ENCODE results near the gene RELT. TPM values are rescaled to one million over a fixed set of nuclear protein-coding genes. Genes with fewer than 3 reads are reported as not detected.

Gene RELT
- total RNA-seq, 2 experiments from 2014 or later, result 18.5 to 18.9 TPM

GRCh38 chr11:73365352-73366264 is 10.6 kb upstream of the RELT start:
- peaks cover 22% of the 10 kb centered on the region for H3K4me1 Mint-ChIP-seq (ENCODE audit: low read depth)
- H3K36me3 Mint-ChIP-seq, result no peaks in the 10 kb centered on the region
- ChIA-PET POLR2A (interaction anchor here (0.7 kb wide), 1 partner anchor 232 kb away, joined by 5 read pairs; the partner anchor contains the start of gene FAM168A), CTCF (interaction anchor here (6.4 kb wide), 1 partner anchor 15 kb away, joined by 57 read pairs; no protein-coding TSS in a partner anchor)
- peak overlapping the region; percentile 34 for H3K27ac Mint-ChIP-seq
- intact Hi-C loops (cut with micrococcal nuclease), result no loop called here
- DNase-seq, result no peak
- H3K9me3 Mint-ChIP-seq, result no peaks in the 10 kb centered on the region
- H3K4me3 Mint-ChIP-seq, result peak overlapping the region; percentile 13
- H3K27me3 Mint-ChIP-seq, result no peaks in the 10 kb centered on the region

GRCh38 chr11:73366265-73366610 is 10.0 kb upstream of the RELT start:
- DNase-seq, result peak; percentile 37

DNA sequence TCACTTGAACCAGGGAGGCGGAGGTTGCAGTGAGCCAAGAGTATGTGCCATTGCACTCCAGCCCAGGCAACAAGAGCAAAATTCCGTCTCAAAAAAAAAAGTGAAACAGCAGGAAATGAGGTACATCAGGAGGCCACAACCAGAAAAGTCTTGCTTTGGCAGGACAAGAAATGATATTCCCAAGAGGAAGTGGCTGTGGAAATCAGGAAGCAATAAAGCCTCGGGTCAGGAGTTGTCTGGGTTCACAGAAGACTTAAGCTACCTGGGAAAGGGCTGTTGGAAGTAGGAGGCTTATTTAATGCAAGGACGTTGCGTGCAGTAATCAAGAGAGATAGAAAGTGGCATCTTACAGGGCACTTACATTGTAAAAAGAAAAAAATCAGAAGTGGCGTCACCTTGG is 9.2 kb upstream of the RELT start:
- Mint-ChIP-seq H3K27me3 (no peaks in the 10 kb centered on the region), H3K4me3 (no peak overlapping the region), H3K4me1 (ENCODE audit: low read depth) (peaks cover 22% of the 10 kb centered on the region), H3K36me3 (no peaks in the 10 kb centered on the region), H3K27ac (no peak overlapping the region), H3K9me3 (no peaks in the 10 kb centered on the region)
- no peak for DNase-seq
- intact Hi-C loops (cut with micrococcal nuclease), result no loop called here
- ChIA-PET POLR2A (interaction anchor here (0.6 kb wide), 1 partner anchor 47 kb away, joined by 6 read pairs; no protein-coding TSS in a partner anchor), CTCF (interaction anchor here (1.8 to 6.4 kb wide), 2 partner anchors 17 to 31 kb away, joined by 4 to 57 read pairs; no protein-coding TSS in a partner anchor)

More at GRCh38 chr11:73366265-73366610, 10.0 kb upstream of the RELT start:
- no peaks in the 10 kb centered on the region for H3K27me3 Mint-ChIP-seq
- intact Hi-C loops (cut with micrococcal nuclease), result no loop called here
- H3K27ac Mint-ChIP-seq, result peak overlapping the region; percentile 34
- peak overlapping the region; percentile 13 for H3K4me3 Mint-ChIP-seq
- ChIA-PET CTCF (interaction anchor here (6.4 kb wide), 1 partner anchor 16 kb away, joined by 57 read pairs; no protein-coding TSS in a partner anchor), POLR2A (no interaction called here)
- no peaks in the 10 kb centered on the region for H3K36me3 Mint-ChIP-seq
- H3K9me3 Mint-ChIP-seq, result no peaks in the 10 kb centered on the region
- H3K4me1 Mint-ChIP-seq (ENCODE audit: low read depth), result peaks cover 22% of the 10 kb centered on the region

DNA sequence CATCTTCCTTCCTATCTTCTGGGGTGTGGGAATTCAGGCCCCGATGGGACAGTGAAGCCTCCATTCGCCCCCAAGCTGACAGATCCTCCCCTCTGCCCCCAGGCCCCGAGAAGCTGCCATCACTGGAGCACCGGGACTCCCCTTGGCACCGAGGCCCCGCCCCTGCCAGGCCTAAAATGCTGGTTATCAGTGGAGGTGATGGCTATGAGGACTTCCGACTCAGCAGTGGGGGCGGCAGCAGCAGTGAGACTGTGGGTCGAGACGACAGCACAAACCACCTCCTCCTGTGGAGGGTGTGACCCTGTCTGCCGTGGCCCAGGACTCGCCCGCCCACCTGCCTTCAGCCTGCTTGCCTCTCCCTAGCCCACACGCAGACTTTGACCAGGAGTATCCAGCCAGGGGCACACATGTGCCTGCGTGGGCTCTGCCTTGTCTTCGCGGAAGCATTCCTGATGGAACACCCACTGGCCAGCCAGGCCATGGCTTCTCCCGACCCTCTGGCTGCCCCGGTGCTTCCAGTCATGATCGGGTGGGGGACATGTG is 8.6 kb upstream of the RELT start:
- no peaks in the 10 kb centered on the region for H3K9me3 Mint-ChIP-seq
- intact Hi-C loops (cut with micrococcal nuclease), result no loop called here
- no peaks in the 10 kb centered on the region for H3K36me3 Mint-ChIP-seq

DNA sequence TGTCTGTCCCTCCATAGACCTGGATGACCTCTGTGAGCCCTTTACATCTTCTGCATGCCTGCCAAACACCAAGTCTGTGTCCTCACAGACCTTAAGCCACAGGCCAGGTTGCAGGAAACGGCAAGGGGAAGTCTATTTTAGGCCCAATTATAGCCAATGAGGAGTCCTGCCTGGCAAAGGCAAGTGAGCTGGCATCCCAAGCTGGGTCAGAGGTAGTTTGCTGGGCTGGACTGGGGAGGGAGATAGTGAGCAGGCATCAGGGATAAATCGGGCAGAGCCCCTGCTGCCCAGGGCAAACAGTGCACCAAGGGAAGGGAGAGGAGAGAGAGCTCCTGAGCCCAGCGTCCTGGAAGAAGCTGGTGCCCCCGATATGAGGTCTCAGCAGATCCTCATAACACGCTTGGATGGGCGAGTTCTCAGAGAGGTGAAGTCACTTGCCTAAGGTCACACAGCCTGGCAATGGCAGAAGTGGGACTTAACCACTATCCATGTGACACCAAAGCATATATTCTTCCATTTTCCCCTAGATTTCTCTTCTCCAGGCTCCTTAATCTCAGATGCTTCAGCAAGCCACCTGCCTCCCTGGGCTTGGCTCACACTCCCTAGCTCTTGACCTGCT is 3.7 kb upstream of the RELT start:
- no peak overlapping the region for H3K4me3 Mint-ChIP-seq
- no peak overlapping the region for H3K27ac Mint-ChIP-seq
- CTCF ChIA-PET, result interaction anchor here (1.2 to 3.3 kb wide), 3 partner anchors 12 to 65 kb away, joined by 3 to 23 read pairs (median 5); no protein-coding TSS in a partner anchor
- POLR2A ChIA-PET, result no interaction called here
- peaks cover 17% of the 10 kb centered on the region for H3K4me1 Mint-ChIP-seq (ENCODE audit: low read depth)
- DNase-seq, result no peak
- no peaks in the 10 kb centered on the region for H3K9me3 Mint-ChIP-seq
- intact Hi-C loops (cut with micrococcal nuclease), result no loop called here
- no peaks in the 10 kb centered on the region for H3K27me3 Mint-ChIP-seq
- peaks cover 6% of the 10 kb centered on the region for H3K36me3 Mint-ChIP-seq

More for the DNA sequence above, 8.6 kb upstream of the RELT start:
- H3K4me1 Mint-ChIP-seq (ENCODE audit: low read depth), result peaks cover 22% of the 10 kb centered on the region
- no peak overlapping the region for H3K27ac Mint-ChIP-seq
- no peaks in the 10 kb centered on the region for H3K27me3 Mint-ChIP-seq
- no peak overlapping the region for H3K4me3 Mint-ChIP-seq
- CTCF ChIA-PET, result interaction anchor here (1.8 to 6.4 kb wide), 2 partner anchors 17 to 32 kb away, joined by 4 to 57 read pairs; no protein-coding TSS in a partner anchor
- DNase-seq, result peak; percentile 32
- POLR2A ChIA-PET, result interaction anchor here (0.6 kb wide), 1 partner anchor 47 kb away, joined by 6 read pairs; no protein-coding TSS in a partner anchor

DNA sequence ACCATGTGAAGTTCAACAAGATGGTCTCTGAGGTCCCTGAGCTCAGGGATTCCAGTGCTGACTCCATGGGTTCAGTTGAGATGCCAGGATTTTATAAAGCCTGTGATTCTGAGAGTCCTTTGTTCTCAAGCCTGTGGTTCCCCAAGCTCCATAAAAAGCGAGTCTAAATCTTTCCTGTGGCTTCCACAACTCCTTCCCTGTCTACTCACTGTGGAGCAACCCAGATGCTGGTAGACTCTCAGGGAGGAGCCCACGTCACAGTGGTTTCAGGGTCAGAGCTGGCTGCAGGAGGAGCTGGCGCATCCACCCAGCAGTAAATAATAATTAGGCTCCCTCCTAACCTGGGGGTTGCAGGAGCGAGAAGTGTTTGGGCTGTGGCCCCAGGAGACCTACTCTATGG is 2.0 kb upstream of the RELT start:
- Mint-ChIP-seq H3K36me3 (peaks cover 6% of the 10 kb centered on the region), H3K4me1 (ENCODE audit: low read depth) (peaks cover 27% of the 10 kb centered on the region), H3K9me3 (no peaks in the 10 kb centered on the region), H3K4me3 (no peak overlapping the region), H3K27ac (no peak overlapping the region), H3K27me3 (no peaks in the 10 kb centered on the region)
- intact Hi-C loops (cut with micrococcal nuclease), result no loop called here
- ChIA-PET POLR2A (no interaction called here), CTCF (interaction anchor here (0.6 to 3.3 kb wide), 4 partner anchors 16 to 257 kb away, joined by 3 to 23 read pairs (median 3); no protein-coding TSS in a partner anchor)
- no peak for DNase-seq

GRCh38 chr11:73375830-73376159 is 404 bp upstream of the RELT start:
- intact Hi-C loops (cut with micrococcal nuclease), result loop anchor here (1.0 to 2.0 kb wide), 2 partner anchors 24 to 501 kb away; partner anchors contain the start of genes COA4 and PAAF1
- H3K4me1 Mint-ChIP-seq (ENCODE audit: low read depth), result peaks cover 34% of the 10 kb centered on the region

GRCh38 chr11:73376803-73377629 is 817 bp downstream of the RELT start:
- Mint-ChIP-seq H3K4me1 (ENCODE audit: low read depth) (peaks cover 40% of the 10 kb centered on the region), H3K4me3 (peak overlapping the region; percentile 97), H3K9me3 (no peaks in the 10 kb centered on the region), H3K27ac (peak overlapping the region; percentile 95), H3K36me3 (peaks cover 6% of the 10 kb centered on the region), H3K27me3 (no peaks in the 10 kb centered on the region)
- ChIA-PET CTCF (interaction anchor here (0.9 to 2.2 kb wide), 5 partner anchors 25 to 283 kb away, joined by 3 to 8 read pairs (median 3); no protein-coding TSS in a partner anchor), POLR2A (interaction anchor here (0.6 to 1.3 kb wide), 2 partner anchors 16 to 376 kb away, joined by 4 to 6 read pairs; no protein-coding TSS in a partner anchor)
- DNase-seq, result peak; percentile 82
- intact Hi-C loops (cut with micrococcal nuclease), result loop anchor here (1.0 to 2.0 kb wide), 2 partner anchors 26 to 500 kb away; partner anchors contain the start of genes COA4 and PAAF1

More at GRCh38 chr11:73375830-73376159, 404 bp upstream of the RELT start:
- H3K4me3 Mint-ChIP-seq, result peak overlapping the region; percentile 97
- H3K36me3 Mint-ChIP-seq, result peaks cover 6% of the 10 kb centered on the region
- no peak for DNase-seq
- no peaks in the 10 kb centered on the region for H3K27me3 Mint-ChIP-seq
- ChIA-PET CTCF (interaction anchor here (0.9 to 2.2 kb wide), 3 partner anchors 25 to 250 kb away, joined by 3 to 8 read pairs (median 3); no protein-coding TSS in a partner anchor), POLR2A (no interaction called here)
- H3K9me3 Mint-ChIP-seq, result no peaks in the 10 kb centered on the region
- H3K27ac Mint-ChIP-seq, result peak overlapping the region; percentile 39

- CTCF ChIA-PET, result interaction anchor here (1.4 kb wide), 1 partner anchor 14 kb away, joined by 5 read pairs; no protein-coding TSS in a partner anchor
- H3K4me3 Mint-ChIP-seq, result no peak overlapping the region
Observed at GRCh38 chr11:73379189-73379880, 3.1 kb downstream of the RELT start.

DNA sequence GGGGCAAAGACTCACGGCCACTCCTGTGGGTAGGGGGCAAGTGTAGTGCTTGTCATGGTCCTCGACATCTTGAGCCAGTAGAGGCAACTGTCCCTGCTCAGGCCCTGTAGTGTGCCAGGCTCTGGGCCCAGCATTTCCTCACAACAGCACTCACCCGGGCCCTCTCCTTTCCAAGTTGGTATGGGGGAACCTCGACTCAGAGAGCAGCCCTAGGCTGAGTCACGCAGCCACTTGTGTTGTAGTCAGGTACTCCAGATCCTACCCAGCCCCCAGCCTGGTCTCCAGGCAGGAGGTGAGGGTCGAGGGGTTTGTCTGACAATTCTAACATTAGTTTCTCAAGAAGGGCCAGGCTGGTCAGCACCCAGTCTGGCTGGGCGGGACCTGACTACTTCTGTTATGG is 4.1 kb downstream of the RELT start:
- CTCF ChIA-PET, result interaction anchor here (1.4 kb wide), 1 partner anchor 13 kb away, joined by 5 read pairs; no protein-coding TSS in a partner anchor
- Mint-ChIP-seq H3K27me3 (no peaks in the 10 kb centered on the region), H3K36me3 (peaks cover 6% of the 10 kb centered on the region), H3K9me3 (no peaks in the 10 kb centered on the region), H3K4me1 (ENCODE audit: low read depth) (peaks cover 68% of the 10 kb centered on the region), H3K4me3 (no peak overlapping the region), H3K27ac (no peak overlapping the region)
- intact Hi-C loops (cut with micrococcal nuclease), result no loop called here
- no peak for DNase-seq
- POLR2A ChIA-PET, result no interaction called here

More at GRCh38 chr11:73379189-73379880, 3.1 kb downstream of the RELT start:
- peaks cover 6% of the 10 kb centered on the region for H3K36me3 Mint-ChIP-seq
- no peak overlapping the region for H3K27ac Mint-ChIP-seq
- H3K4me1 Mint-ChIP-seq (ENCODE audit: low read depth), result peaks cover 59% of the 10 kb centered on the region
- DNase-seq, result no peak
- intact Hi-C loops (cut with micrococcal nuclease), result no loop called here
- H3K27me3 Mint-ChIP-seq, result no peaks in the 10 kb centered on the region
- POLR2A ChIA-PET, result no interaction called here
- H3K9me3 Mint-ChIP-seq, result no peaks in the 10 kb centered on the region

Data from activated CD4-positive, alpha-beta memory T cell treated with anti-CD3 and anti-CD28 coated beads for 36 hours (primary cell).